H1 (cell line): ENCODE results near the gene PNCK. TPM values are rescaled to one million over a fixed set of nuclear protein-coding genes. Genes with fewer than 3 reads are reported as not detected.

Source experiments
- CTCF ChIA-PET: fragments of 300-600 bp; sonication (Branson Sonifier 250); formaldehyde crosslinking; loops from one replicate; lab custom pipeline; 2021; ENCODE audit not compliant: partially characterized antibody; lab: Charles Lee
- POLR2A ChIA-PET: fragments of 300-600 bp; sonication (Branson Sonifier 250); formaldehyde crosslinking; loops from one replicate; lab custom pipeline; 2021; ENCODE audit warnings: inconsistent platforms; ENCODE audit not compliant: partially characterized antibody; lab: Charles Lee
- DNase-seq, 2 experiments: peaks; one replicate each; pipeline versions ENCODE4 v3.0.0 to v3.0.0-alpha.2; 2010 to 2022; ENCODE audit warnings: low spot score in 2 of 2, low read depth in 1 of 2, mixed read lengths in 1 of 2
- FAIRE-seq: peaks from 2 replicates; lab custom pipeline; 2011; peaks lifted over from hg19 to GRCh38; lab: Jason Lieb, UNC
- H2AFZ ChIP-seq: 2 replicates; pipeline ENCODE4 v1.8.1; 2012; ENCODE audit warnings: low read length, inconsistent platforms
- H2AK5ac ChIP-seq: 2 replicates; pipeline ENCODE4 v1.6.1; 2013; ENCODE audit warnings: low read depth, low read length
- H2BK120ac ChIP-seq: replicated peaks from 2 replicates; pipeline ENCODE3; 2013; ENCODE audit warnings: low read depth, low read length, inconsistent platforms
- H2BK12ac ChIP-seq: 2 replicates; pipeline ENCODE4 v1.6.1; 2013; ENCODE audit warnings: low read depth, low read length
- H2BK15ac ChIP-seq: 2 replicates; pipeline ENCODE4 v1.6.1; 2013; ENCODE audit warnings: low read length
- H2BK20ac ChIP-seq: 2 replicates; pipeline ENCODE4 v1.6.1; 2013; ENCODE audit warnings: low read length
- H2BK5ac ChIP-seq: 2 replicates; pipeline ENCODE4 v1.6.1; 2013; ENCODE audit warnings: low read depth, low read length
- H3K14ac ChIP-seq: 2 replicates; pipeline ENCODE4 v1.6.1; 2013; ENCODE audit warnings: inconsistent platforms; ENCODE audit not compliant: insufficient read length
- H3K18ac ChIP-seq: 2 replicates; pipeline ENCODE4 v1.6.1; 2013; ENCODE audit warnings: low read length; ENCODE audit errors: extremely low read depth
- H3K23ac ChIP-seq: 2 replicates; pipeline ENCODE4 v1.6.1; 2013; ENCODE audit warnings: inconsistent platforms; ENCODE audit not compliant: insufficient read length
- H3K23me2 ChIP-seq: 2 replicates; pipeline ENCODE4 v1.6.1; 2013; ENCODE audit warnings: low read depth, low read length
- H3K27ac ChIP-seq: 2 replicates; pipeline ENCODE4 v1.6.1; 2011; ENCODE audit warnings: low read depth, low read length, inconsistent platforms
- H3K27me3 ChIP-seq, 4 experiments: replicated peaks in 1 of 4; 1 replicate in 1 of 4; 2 replicates in 3 of 4; pipeline versions ENCODE4 v1.6.1 to v1.8.1; 2011 to 2013; ENCODE audit warnings: low read length in 3 of 4, mild to moderate bottlenecking in 3 of 4, inconsistent platforms in 2 of 4, mixed read lengths in 2 of 4, moderate library complexity in 1 of 4; ENCODE audit not compliant: control insufficient read depth in 3 of 4, insufficient read depth in 3 of 4; ENCODE audit errors: extremely low read depth in 1 of 4
- H3K36me3 ChIP-seq, 4 experiments: 2 replicates each; pipeline versions ENCODE4 v1.6.1 to v1.8.1; 2011 to 2013; ENCODE audit warnings: mild to moderate bottlenecking in 4 of 4, low read length in 3 of 4, moderate library complexity in 2 of 4, control low read depth in 1 of 4, inconsistent platforms in 1 of 4; ENCODE audit not compliant: insufficient read depth in 4 of 4, control insufficient read depth in 2 of 4
- H3K4ac ChIP-seq: replicated peaks from 2 replicates; pipeline ENCODE3; 2013; ENCODE audit warnings: low read length, low read depth, mixed read lengths, inconsistent platforms; ENCODE audit not compliant: insufficient read length
- H3K4me1 ChIP-seq, 4 experiments: replicated peaks in 1 of 4; 1 replicate in 1 of 4; 2 replicates in 3 of 4; pipeline versions ENCODE4 v1.6.1 to v1.8.1; 2011 to 2013; ENCODE audit warnings: low read length in 3 of 4, inconsistent platforms in 2 of 4, mixed read lengths in 1 of 4; ENCODE audit not compliant: insufficient read depth in 4 of 4, control insufficient read depth in 3 of 4
- H3K4me2 ChIP-seq, 2 experiments: 2 replicates each; pipeline versions ENCODE4 v1.6.1 to v1.8.1; 2011 to 2013; ENCODE audit warnings: low read depth in 2 of 2, low read length in 2 of 2, control low read depth in 1 of 2, inconsistent platforms in 1 of 2, mild to moderate bottlenecking in 1 of 2; ENCODE audit not compliant: insufficient read depth in 1 of 2
- H3K4me3 ChIP-seq, 4 experiments: fragments of 200-600, 300-600 bp in 1 of 4; sonication (generic), shearing (Covaris generic), sonication (Bioruptor Twin) in 1 of 4; 2 replicates each; pipeline versions ENCODE4 v1.5.1 to v1.8.1; 2011 to 2016; ENCODE audit warnings: low read length in 4 of 4, low read depth in 3 of 4, control low read depth in 2 of 4, inconsistent platforms in 2 of 4, mild to moderate bottlenecking in 2 of 4, mixed read lengths in 1 of 4, moderate library complexity in 1 of 4; ENCODE audit not compliant: insufficient read depth in 2 of 4; ENCODE audit errors: extremely low read depth in 1 of 4
- H3K56ac ChIP-seq: replicated peaks from 2 replicates; pipeline ENCODE3; 2013; ENCODE audit warnings: low read depth, mild to moderate bottlenecking, mixed read lengths, low read length, inconsistent platforms; ENCODE audit not compliant: insufficient read length
- H3K79me1 ChIP-seq: 2 replicates; pipeline ENCODE4 v1.6.1; 2013; ENCODE audit warnings: low read depth, low read length, control low read depth
- H3K79me2 ChIP-seq, 2 experiments: 2 replicates each; pipeline versions ENCODE4 v1.6.1 to v1.8.1; 2012 to 2013; ENCODE audit warnings: low read length in 2 of 2, mild to moderate bottlenecking in 2 of 2, inconsistent platforms in 1 of 2; ENCODE audit not compliant: insufficient read depth in 2 of 2, control insufficient read depth in 1 of 2
- H3K9ac ChIP-seq, 4 experiments: replicated peaks in 1 of 4; 1 replicate in 1 of 4; 2 replicates in 3 of 4; pipeline versions ENCODE4 v1.6.1 to v1.8.1; 2011 to 2013; ENCODE audit warnings: low read depth in 3 of 4, low read length in 3 of 4, control low read depth in 2 of 4, mild to moderate bottlenecking in 2 of 4, moderate library complexity in 2 of 4, inconsistent platforms in 1 of 4; ENCODE audit errors: extremely low read depth in 1 of 4
- H3K9me3 ChIP-seq, 2 experiments: 2 replicates each; pipeline versions ENCODE4 v1.6.1 to v1.8.1; 2012 to 2013; ENCODE audit warnings: mild to moderate bottlenecking in 2 of 2, moderate library complexity in 2 of 2, control low read depth in 1 of 2, inconsistent platforms in 1 of 2, low read depth in 1 of 2, low read length in 1 of 2, mixed read lengths in 1 of 2; ENCODE audit not compliant: insufficient read depth in 2 of 2
- H4K20me1 ChIP-seq, 2 experiments: replicated peaks in 1 of 2; 2 replicates each; pipeline versions ENCODE3 to v1.8.1; 2011 to 2013; ENCODE audit warnings: inconsistent platforms in 2 of 2, low read length in 2 of 2, mild to moderate bottlenecking in 1 of 2; ENCODE audit not compliant: insufficient read depth in 2 of 2, control insufficient read depth in 1 of 2
- H4K5ac ChIP-seq: 2 replicates; pipeline ENCODE4 v1.6.1; 2013; ENCODE audit warnings: low read length, low read depth, mixed read lengths, inconsistent platforms; ENCODE audit not compliant: insufficient read length
- H4K8ac ChIP-seq: 2 replicates; pipeline ENCODE4 v1.8.0; 2013; ENCODE audit warnings: mild to moderate bottlenecking, moderate library complexity, low read length, inconsistent platforms; ENCODE audit not compliant: insufficient read depth; ENCODE audit errors: extremely low read depth
- H4K91ac ChIP-seq: replicated peaks from 2 replicates; pipeline ENCODE3; 2013; ENCODE audit warnings: low read length, mixed read lengths, inconsistent platforms; ENCODE audit not compliant: insufficient read length
- CEBPB ChIP-seq: IDR thresholded peaks from 2 replicates; pipeline ENCODE4 v1.6.1; 2012; ENCODE audit warnings: low read depth, low read length
- CREB1 ChIP-seq: IDR thresholded peaks from 2 replicates; pipeline ENCODE4 v1.6.1; 2012; ENCODE audit warnings: inconsistent platforms
- CTBP2 ChIP-seq: IDR thresholded peaks from 2 replicates; pipeline ENCODE4 v1.7.0; 2011; ENCODE audit warnings: borderline replicate concordance, mild to moderate bottlenecking, moderate library complexity, mixed read lengths, low read length; ENCODE audit not compliant: insufficient read depth, insufficient read length
- EZH2 ChIP-seq: fragments of 200-600 bp; sonication (generic); IDR thresholded peaks from 2 replicates; pipeline ENCODE4 v1.7.1; 2012; ENCODE audit warnings: low read depth, mild to moderate bottlenecking, moderate library complexity, low read length, inconsistent platforms; ENCODE audit not compliant: severe bottlenecking
- HDAC6 ChIP-seq: IDR thresholded peaks from one replicate; pipeline ENCODE4 v1.7.1; 2012; ENCODE audit warnings: low read depth, mild to moderate bottlenecking, inconsistent platforms, low read length, moderate library complexity
- KDM1A ChIP-seq: fragments of 200-600, 300-600 bp; sonication (generic); IDR thresholded peaks from 2 replicates; pipeline ENCODE4 v1.7.1; 2016; ENCODE audit warnings: mild to moderate bottlenecking, low read length, borderline replicate concordance
- KDM4A ChIP-seq: IDR thresholded peaks from one replicate; pipeline ENCODE4 v1.7.1; 2012; ENCODE audit warnings: low read depth, mild to moderate bottlenecking, moderate library complexity, low read length, inconsistent platforms; ENCODE audit not compliant: severe bottlenecking
- MAFK ChIP-seq: IDR thresholded peaks from 2 replicates; pipeline ENCODE4 v1.6.1; 2012; ENCODE audit warnings: low read depth, mild to moderate bottlenecking, improper control_type of control experiment, low read length
- RBBP5 ChIP-seq: IDR thresholded peaks from 2 replicates; pipeline ENCODE4 v1.7.1; 2012; ENCODE audit warnings: low read depth, mild to moderate bottlenecking, inconsistent platforms, low read length, moderate library complexity, borderline replicate concordance
- SIN3A ChIP-seq, 2 experiments: IDR thresholded peaks in 1 of 2; conservative IDR thresholded peaks in 1 of 2; 2 replicates each; pipeline ENCODE4 v1.6.1; 2011 to 2012; ENCODE audit warnings: low read length in 2 of 2, improper control_type of control experiment in 1 of 2, low read depth in 1 of 2, mild to moderate bottlenecking in 1 of 2
- SP2 ChIP-seq: IDR thresholded peaks from 2 replicates; pipeline ENCODE4 v1.6.1; 2012; ENCODE audit warnings: mild to moderate bottlenecking, low read length, inconsistent platforms
- TBP ChIP-seq: IDR thresholded peaks from 2 replicates; pipeline ENCODE4 v1.6.1; 2011; ENCODE audit warnings: low read depth, low read length, improper control_type of control experiment
- TEAD4 ChIP-seq: IDR thresholded peaks from 2 replicates; pipeline ENCODE4 v1.6.1; 2012; ENCODE audit warnings: low read depth, low read length, inconsistent platforms, mixed read lengths
- ZNF274 ChIP-seq: IDR thresholded peaks from 2 replicates; pipeline ENCODE4 v1.7.0; 2012; ENCODE audit warnings: low read length, borderline replicate concordance; ENCODE audit errors: extremely low read depth
- WGBS, 2 experiments: shearing (Covaris generic) in 1 of 2; methylation state at CpG; one replicate each; pipeline versions ENCODE4 v1.1.6 to v1.1.7; 2013 to 2015; ENCODE audit warnings: low lambda C conversion rate in 2 of 2, mixed read lengths in 2 of 2, inconsistent platforms in 1 of 2, low coverage in 1 of 2, missing lambda C conversion rate in 1 of 2; ENCODE audit not compliant: insufficient replicate concordance in 2 of 2, insufficient coverage in 1 of 2, insufficient read length in 1 of 2; ENCODE audit errors: extremely low coverage in 1 of 2, missing lambda C conversion rate in 1 of 2; 5-methylcytosine and 5-hydroxymethylcytosine counted together
- polyA plus RNA-seq, 7 experiments: library from polyadenylated mRNA; depleted of rRNA in 3 of 7; stranded (reverse) in 5 of 7; unstranded in 2 of 7; fragments of >200 nt in 5 of 7; fragments of 200-250 nt in 2 of 7; gene quantifications; 1 replicate in 5 of 7; 2 replicates in 1 of 7; 4 replicates in 1 of 7; pipeline versions ENCODE4 v1.2.1 to v1.2.3, GENCODE V29; 2011 to 2013; ENCODE audit warnings: missing spikeins in 2 of 7, mixed read lengths in 2 of 7
- total RNA-seq: library from RNA; stranded (reverse); fragmentation: NEBNext Ultra II Directional; extraction: Animal tissue kit (Norgen Biotek cat#: 25700); gene quantifications from 2 replicates; pipeline ENCODE4 v1.2.1, GENCODE V29; 2021

The PNCK gene
- total and polyA plus RNA-seq, 2 of the 8 experiments (the other 6 are each of a cell fraction or from before 2014, with no cell fraction given) = 6.2 to 6.3 TPM

- Histone ChIP-seq H3K79me2 (no peaks in the 10 kb centered on the region), H2AFZ (no peak overlapping the region), H3K4me3 (no peak overlapping the region), H3K4me2 (no peak overlapping the region), H3K79me1 (no peaks in the 10 kb centered on the region), H2BK5ac (no peak overlapping the region), H3K23me2 (no peaks in the 10 kb centered on the region; the same call in 1 of the 2 replicates), H3K56ac (no peak overlapping the region), H3K4me1 (peaks cover 0 to 7% (median 3%) of the 10 kb centered on the region in 4 experiments; a peak in 2 of 7 replicates), H3K36me3 (no peaks in the 10 kb centered on the region), H2BK15ac (no peak overlapping the region), H2BK20ac (no peak overlapping the region), H2AK5ac (no peak overlapping the region), H4K20me1 (no peaks in the 10 kb centered on the region), H4K91ac (no peak overlapping the region), H3K4ac (no peak overlapping the region), H4K5ac (no peak overlapping the region), H4K8ac (no peak overlapping the region), H2BK12ac (no peak overlapping the region), H2BK120ac (no peak overlapping the region), H3K9ac (no peak overlapping the region), H3K18ac (no peak overlapping the region), H3K27ac (no peak overlapping the region), H3K9me3 (no peaks in the 10 kb centered on the region), H3K27me3 (peaks cover 0 to 14% (median 13%) of the 10 kb centered on the region in 4 experiments; a peak in 6 of 7 replicates), H3K14ac (no peak overlapping the region), H3K23ac (no peak overlapping the region)
- WGBS, 2 experiments = 79% methylated on average over 5 of the region's 5 CpGs; no CpG with 5 or more reads in 1 of the 2 experiments
- CTCF ChIA-PET = interaction anchor here (0.7 to 21.6 kb wide), 15 partner anchors 15 to 98 kb away, joined by 3 to 408 read pairs (median 5); partner anchors contain the start of genes CCNQ and DUSP9
- FAIRE-seq (no peak), DNase-seq (no peak)
- POLR2A ChIA-PET = no interaction called here
- TF ChIP-seq TEAD4 (no peak), HDAC6 (no peak), CTBP2 (no peak), KDM4A (no peak), EZH2 (no peak), TBP (no peak), SP2 (no peak), SIN3A (conservative IDR thresholded peaks at IDR 0.05 in 1 of 2, IDR thresholded peaks at IDR 0.05 in 1 of 2; ENCODE audit: low read depth in 1 of 2, low read length in 2 of 2) (no peak), MAFK (no peak), CREB1 (no peak), KDM1A (no peak), RBBP5 (no peak), ZNF274 (no peak), CEBPB (no peak)
Measured at GRCh38 chrX:153636716-153637115, 36.9 kb downstream of the PNCK start.
